Measurements from ENCODE around the gene ENO3. TPM values are rescaled to one million over a fixed set of nuclear protein-coding genes. Genes with fewer than 3 reads are reported as not detected.

ENO3 gene
- total and polyA plus RNA-seq, 10 of the 15 experiments (the other 5 are each of a cell fraction or from before 2014, with no cell fraction given): 6.8 to 28.4 (median 17.0) TPM

DNA sequence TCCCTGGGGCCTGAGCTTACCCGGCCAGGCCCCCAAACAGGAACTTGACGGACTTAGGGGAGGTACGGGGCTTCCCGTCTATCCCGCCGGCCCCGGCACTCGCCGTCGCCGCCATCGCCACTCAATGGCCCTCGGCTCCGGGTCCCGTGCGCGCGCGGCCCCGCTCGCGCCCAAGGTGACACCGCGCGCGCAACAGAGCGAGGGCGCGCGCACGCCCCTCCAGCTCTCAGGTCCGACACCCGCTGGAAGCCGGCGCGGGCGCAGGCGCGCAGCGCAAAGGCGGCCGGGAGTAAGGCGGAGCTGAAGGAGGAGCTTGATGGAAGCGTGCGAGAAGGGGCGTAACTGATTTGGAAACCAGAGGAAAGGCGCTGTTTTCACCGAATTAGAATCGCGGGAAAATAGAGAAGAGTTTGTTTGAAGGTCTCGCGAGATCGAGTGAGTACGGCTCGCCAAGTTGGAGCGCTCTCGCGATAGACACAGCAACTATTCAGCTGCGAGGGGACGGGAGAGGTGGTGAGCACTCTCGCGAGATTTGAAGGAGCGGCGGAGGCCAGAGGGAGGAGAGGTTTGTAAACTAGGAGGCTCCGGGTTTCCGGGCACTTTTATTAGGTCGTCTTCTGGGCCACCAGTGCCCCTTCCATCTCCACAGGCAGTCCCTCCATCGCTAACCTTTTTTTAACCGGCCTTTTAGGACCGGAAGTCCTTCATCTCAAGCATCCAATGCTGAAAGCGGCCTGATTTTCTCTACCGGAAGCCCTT is 10.9 kb upstream of the ENO3 start, which contains the start of the genes RNF167 and SLC25A11 (continued):
- TF ChIP-seq, protein P1, sequence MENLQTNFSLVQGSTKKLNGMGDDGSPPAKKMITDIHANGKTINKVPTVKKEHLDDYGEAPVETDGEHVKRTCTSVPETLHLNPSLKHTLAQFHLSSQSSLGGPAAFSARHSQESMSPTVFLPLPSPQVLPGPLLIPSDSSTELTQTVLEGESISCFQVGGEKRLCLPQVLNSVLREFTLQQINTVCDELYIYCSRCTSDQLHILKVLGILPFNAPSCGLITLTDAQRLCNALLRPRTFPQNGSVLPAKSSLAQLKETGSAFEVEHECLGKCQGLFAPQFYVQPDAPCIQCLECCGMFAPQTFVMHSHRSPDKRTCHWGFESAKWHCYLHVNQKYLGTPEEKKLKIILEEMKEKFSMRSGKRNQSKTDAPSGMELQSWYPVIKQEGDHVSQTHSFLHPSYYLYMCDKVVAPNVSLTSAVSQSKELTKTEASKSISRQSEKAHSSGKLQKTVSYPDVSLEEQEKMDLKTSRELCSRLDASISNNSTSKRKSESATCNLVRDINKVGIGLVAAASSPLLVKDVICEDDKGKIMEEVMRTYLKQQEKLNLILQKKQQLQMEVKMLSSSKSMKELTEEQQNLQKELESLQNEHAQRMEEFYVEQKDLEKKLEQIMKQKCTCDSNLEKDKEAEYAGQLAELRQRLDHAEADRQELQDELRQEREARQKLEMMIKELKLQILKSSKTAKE (IDR thresholded peaks at IDR 0.05; ENCODE audit: low read depth, poor library complexity, severe bottlenecking): peak; percentile 31
- TF ChIP-seq JUNB (IDR thresholded peaks at IDR 0.05): no peak
- TF ChIP-seq YY1 (IDR thresholded peaks at IDR 0.05; ENCODE audit: low read depth, low read length): peak; percentile 94
- peak; percentile 87 for TF ChIP-seq NRF1 (conservative IDR thresholded peaks at IDR 0.05; ENCODE audit: low read depth, low read length)
- TF ChIP-seq, protein P2, sequence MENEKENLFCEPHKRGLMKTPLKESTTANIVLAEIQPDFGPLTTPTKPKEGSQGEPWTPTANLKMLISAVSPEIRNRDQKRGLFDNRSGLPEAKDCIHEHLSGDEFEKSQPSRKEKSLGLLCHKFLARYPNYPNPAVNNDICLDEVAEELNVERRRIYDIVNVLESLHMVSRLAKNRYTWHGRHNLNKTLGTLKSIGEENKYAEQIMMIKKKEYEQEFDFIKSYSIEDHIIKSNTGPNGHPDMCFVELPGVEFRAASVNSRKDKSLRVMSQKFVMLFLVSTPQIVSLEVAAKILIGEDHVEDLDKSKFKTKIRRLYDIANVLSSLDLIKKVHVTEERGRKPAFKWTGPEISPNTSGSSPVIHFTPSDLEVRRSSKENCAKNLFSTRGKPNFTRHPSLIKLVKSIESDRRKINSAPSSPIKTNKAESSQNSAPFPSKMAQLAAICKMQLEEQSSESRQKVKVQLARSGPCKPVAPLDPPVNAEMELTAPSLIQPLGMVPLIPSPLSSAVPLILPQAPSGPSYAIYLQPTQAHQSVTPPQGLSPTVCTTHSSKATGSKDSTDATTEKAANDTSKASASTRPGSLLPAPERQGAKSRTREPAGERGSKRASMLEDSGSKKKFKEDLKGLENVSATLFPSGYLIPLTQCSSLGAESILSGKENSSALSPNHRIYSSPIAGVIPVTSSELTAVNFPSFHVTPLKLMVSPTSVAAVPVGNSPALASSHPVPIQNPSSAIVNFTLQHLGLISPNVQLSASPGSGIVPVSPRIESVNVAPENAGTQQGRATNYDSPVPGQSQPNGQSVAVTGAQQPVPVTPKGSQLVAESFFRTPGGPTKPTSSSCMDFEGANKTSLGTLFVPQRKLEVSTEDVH (IDR thresholded peaks at IDR 0.05; ENCODE audit: low read depth, partially characterized antibody): peak; percentile 83
- no peak for TF ChIP-seq SIN3A (IDR thresholded peaks at IDR 0.05; ENCODE audit: low read depth, low read length)
- no peak for TF ChIP-seq CEBPB (IDR thresholded peaks at IDR 0.05; ENCODE audit: borderline replicate concordance in 1 of 2, low read depth in 2 of 2, low read length in 2 of 2)
- TF ChIP-seq, protein P3, sequence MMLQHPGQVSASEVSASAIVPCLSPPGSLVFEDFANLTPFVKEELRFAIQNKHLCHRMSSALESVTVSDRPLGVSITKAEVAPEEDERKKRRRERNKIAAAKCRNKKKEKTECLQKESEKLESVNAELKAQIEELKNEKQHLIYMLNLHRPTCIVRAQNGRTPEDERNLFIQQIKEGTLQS (IDR thresholded peaks at IDR 0.05; ENCODE audit: borderline replicate concordance, extremely low read depth, low read depth, low read length): no peak
- TF ChIP-seq, protein P4, sequence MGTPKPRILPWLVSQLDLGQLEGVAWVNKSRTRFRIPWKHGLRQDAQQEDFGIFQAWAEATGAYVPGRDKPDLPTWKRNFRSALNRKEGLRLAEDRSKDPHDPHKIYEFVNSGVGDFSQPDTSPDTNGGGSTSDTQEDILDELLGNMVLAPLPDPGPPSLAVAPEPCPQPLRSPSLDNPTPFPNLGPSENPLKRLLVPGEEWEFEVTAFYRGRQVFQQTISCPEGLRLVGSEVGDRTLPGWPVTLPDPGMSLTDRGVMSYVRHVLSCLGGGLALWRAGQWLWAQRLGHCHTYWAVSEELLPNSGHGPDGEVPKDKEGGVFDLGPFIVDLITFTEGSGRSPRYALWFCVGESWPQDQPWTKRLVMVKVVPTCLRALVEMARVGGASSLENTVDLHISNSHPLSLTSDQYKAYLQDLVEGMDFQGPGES (IDR thresholded peaks at IDR 0.05): no peak
- no peak for TF ChIP-seq SREBF2 (IDR thresholded peaks at IDR 0.05; ENCODE audit: low read length)
- no peak for TF ChIP-seq FOS (IDR thresholded peaks at IDR 0.05; ENCODE audit: borderline replicate concordance, extremely low read depth, insufficient read length)
- 0 out of 2 replicates have a peak, but pooled peaks have one; percentile 19 for TF ChIP-seq SREBF1 (IDR thresholded peaks at IDR 0.05; ENCODE audit: low read length)
- TF ChIP-seq, protein P5, sequence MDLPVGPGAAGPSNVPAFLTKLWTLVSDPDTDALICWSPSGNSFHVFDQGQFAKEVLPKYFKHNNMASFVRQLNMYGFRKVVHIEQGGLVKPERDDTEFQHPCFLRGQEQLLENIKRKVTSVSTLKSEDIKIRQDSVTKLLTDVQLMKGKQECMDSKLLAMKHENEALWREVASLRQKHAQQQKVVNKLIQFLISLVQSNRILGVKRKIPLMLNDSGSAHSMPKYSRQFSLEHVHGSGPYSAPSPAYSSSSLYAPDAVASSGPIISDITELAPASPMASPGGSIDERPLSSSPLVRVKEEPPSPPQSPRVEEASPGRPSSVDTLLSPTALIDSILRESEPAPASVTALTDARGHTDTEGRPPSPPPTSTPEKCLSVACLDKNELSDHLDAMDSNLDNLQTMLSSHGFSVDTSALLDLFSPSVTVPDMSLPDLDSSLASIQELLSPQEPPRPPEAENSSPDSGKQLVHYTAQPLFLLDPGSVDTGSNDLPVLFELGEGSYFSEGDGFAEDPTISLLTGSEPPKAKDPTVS (IDR thresholded peaks at IDR 0.05; ENCODE audit: low read depth, low read length): no peak
- TF ChIP-seq, protein P6, sequence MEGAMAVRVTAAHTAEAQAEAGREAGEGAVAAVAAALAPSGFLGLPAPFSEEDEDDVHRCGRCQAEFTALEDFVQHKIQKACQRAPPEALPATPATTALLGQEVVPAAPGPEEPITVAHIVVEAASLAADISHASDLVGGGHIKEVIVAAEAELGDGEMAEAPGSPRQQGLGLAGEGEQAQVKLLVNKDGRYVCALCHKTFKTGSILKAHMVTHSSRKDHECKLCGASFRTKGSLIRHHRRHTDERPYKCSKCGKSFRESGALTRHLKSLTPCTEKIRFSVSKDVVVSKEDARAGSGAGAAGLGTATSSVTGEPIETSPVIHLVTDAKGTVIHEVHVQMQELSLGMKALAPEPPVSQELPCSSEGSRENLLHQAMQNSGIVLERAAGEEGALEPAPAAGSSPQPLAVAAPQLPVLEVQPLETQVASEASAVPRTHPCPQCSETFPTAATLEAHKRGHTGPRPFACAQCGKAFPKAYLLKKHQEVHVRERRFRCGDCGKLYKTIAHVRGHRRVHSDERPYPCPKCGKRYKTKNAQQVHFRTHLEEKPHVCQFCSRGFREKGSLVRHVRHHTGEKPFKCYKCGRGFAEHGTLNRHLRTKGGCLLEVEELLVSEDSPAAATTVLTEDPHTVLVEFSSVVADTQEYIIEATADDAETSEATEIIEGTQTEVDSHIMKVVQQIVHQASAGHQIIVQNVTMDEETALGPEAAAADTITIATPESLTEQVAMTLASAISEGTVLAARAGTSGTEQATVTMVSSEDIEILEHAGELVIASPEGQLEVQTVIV (IDR thresholded peaks at IDR 0.05; ENCODE audit: borderline replicate concordance, partially characterized antibody): no peak
- no peak for TF ChIP-seq MTA3 (IDR thresholded peaks at IDR 0.05; ENCODE audit: borderline replicate concordance, low read length)
- TF ChIP-seq ZSCAN29 (IDR thresholded peaks at IDR 0.05): 0 out of 2 replicates have a peak, but pooled peaks have one; percentile 52
- no peak for TF ChIP-seq RAD21 (IDR thresholded peaks at IDR 0.05; ENCODE audit: insufficient read depth, low read depth, low read length)
- no peak for TF ChIP-seq NFYA (IDR thresholded peaks at IDR 0.05; ENCODE audit: borderline replicate concordance, low read depth, low read length)
